ENCODE results near the gene SLC39A3.

Gene SLC39A3

DNA sequence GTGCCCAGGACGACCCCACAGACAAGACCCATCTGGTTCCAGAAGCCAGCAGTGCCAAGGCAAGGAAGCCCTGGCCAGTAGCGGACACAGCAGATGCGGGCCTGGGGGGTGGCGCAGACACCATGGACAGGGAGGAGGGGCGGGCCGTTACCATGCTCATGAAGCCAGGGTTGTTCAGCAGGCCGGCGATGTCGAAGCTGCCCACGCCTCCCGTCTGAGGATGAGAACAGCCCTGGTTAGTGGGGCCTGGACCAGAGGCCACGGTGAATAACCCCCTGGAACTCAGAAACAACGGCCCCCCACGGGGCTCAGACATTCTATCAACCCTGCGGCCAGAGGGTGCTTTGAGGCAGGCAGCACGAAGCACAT lies 21.5 kb upstream of the SLC39A3 start:
- H3K9me3 ChIP-seq (ENCODE audit: insufficient read depth, low read length): no peaks in the 10 kb centered on the region
- no peak overlapping the region for H3K9ac ChIP-seq (ENCODE audit: insufficient read length, low read depth)
- TF ChIP-seq YY1 (IDR thresholded peaks at IDR 0.05; ENCODE audit: insufficient read depth, insufficient read length): no peak
- no peak for TF ChIP-seq ZNF274 (IDR thresholded peaks at IDR 0.05; ENCODE audit: low read depth, low read length)
- TF ChIP-seq SUZ12 (IDR thresholded peaks at IDR 0.05; ENCODE audit: extremely low read depth, insufficient read depth, insufficient read length): no peak
- H3K36me3 ChIP-seq (ENCODE audit: insufficient read depth, insufficient read length, low read length): peaks cover 94% of the 10 kb centered on the region
- no peak for DNase-seq (ENCODE audit: low read depth, low spot score)
- H3K4me1 ChIP-seq (ENCODE audit: insufficient read depth, insufficient read length): peaks cover 22% of the 10 kb centered on the region
- H3K4me3 ChIP-seq (ENCODE audit: insufficient read length, low read depth): no peak overlapping the region
- H3K27me3 ChIP-seq (ENCODE audit: insufficient read depth, insufficient read length): no peaks in the 10 kb centered on the region

DNA sequence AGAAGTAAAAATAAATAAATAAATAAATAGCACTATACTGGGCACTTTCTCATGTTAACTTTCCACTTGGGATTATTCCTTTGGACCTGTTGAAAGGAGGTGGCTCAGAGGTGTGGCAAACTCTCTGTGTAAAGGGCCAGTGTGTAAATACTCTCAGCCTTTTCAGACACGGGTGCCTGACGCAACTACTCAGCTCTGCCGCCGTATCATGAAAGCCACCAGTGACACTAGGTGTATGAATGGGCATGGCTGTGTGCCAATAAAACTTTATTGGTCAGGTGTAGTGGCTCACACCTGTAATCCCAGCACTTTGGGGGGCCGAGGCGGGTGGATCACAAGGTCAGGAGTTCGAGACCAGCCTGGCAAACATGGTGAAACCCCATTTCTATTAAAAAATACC lies 20.1 kb upstream of the SLC39A3 start:
- Histone ChIP-seq H3K36me3 (ENCODE audit: insufficient read depth, insufficient read length, low read length) (peaks cover 94% of the 10 kb centered on the region), H3K4me3 (ENCODE audit: insufficient read length, low read depth) (no peak overlapping the region), H3K9ac (ENCODE audit: insufficient read length, low read depth) (no peak overlapping the region), H3K27me3 (ENCODE audit: insufficient read depth, insufficient read length) (no peaks in the 10 kb centered on the region), H3K4me1 (ENCODE audit: insufficient read depth, insufficient read length) (peaks cover 22% of the 10 kb centered on the region), H3K9me3 (ENCODE audit: insufficient read depth, low read length) (no peaks in the 10 kb centered on the region)
- no peak for TF ChIP-seq ZNF274 (IDR thresholded peaks at IDR 0.05; ENCODE audit: low read depth, low read length)
- TF ChIP-seq YY1 (IDR thresholded peaks at IDR 0.05; ENCODE audit: insufficient read depth, insufficient read length): no peak
- TF ChIP-seq SUZ12 (IDR thresholded peaks at IDR 0.05; ENCODE audit: extremely low read depth, insufficient read depth, insufficient read length): no peak
- no peak for DNase-seq (ENCODE audit: low read depth, low spot score)

DNA sequence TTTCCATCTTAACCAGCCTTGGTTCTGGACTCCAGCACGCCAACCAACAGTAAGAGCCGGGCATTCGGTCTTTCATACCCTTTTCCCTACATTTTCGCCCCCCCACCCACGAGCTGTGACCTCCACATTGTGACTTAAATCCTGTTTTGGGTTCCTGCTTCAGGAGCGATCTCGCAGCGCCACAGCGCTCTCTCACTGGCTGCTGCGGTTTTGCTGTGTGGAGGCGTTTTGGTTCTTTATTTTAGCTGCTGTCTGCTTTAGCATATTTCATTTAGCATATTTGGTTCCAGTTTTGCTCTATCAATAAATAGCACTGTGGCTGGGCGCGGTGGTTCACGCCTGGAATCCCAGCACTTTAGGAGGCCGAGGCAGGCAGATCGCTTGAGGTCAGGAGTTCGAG lies 19.5 kb upstream of the SLC39A3 start:
- TF ChIP-seq SUZ12 (IDR thresholded peaks at IDR 0.05; ENCODE audit: extremely low read depth, insufficient read depth, insufficient read length) (no peak), ZNF274 (IDR thresholded peaks at IDR 0.05; ENCODE audit: low read depth, low read length) (no peak), YY1 (IDR thresholded peaks at IDR 0.05; ENCODE audit: insufficient read depth, insufficient read length) (no peak)
- DNase-seq (ENCODE audit: low read depth, low spot score): no peak
- Histone ChIP-seq H3K36me3 (ENCODE audit: insufficient read depth, insufficient read length, low read length) (peaks cover 94% of the 10 kb centered on the region), H3K27me3 (ENCODE audit: insufficient read depth, insufficient read length) (no peaks in the 10 kb centered on the region), H3K4me1 (ENCODE audit: insufficient read depth, insufficient read length) (peaks cover 22% of the 10 kb centered on the region), H3K9me3 (ENCODE audit: insufficient read depth, low read length) (no peaks in the 10 kb centered on the region), H3K9ac (ENCODE audit: insufficient read length, low read depth) (no peak overlapping the region), H3K4me3 (ENCODE audit: insufficient read length, low read depth) (no peak overlapping the region)

DNA sequence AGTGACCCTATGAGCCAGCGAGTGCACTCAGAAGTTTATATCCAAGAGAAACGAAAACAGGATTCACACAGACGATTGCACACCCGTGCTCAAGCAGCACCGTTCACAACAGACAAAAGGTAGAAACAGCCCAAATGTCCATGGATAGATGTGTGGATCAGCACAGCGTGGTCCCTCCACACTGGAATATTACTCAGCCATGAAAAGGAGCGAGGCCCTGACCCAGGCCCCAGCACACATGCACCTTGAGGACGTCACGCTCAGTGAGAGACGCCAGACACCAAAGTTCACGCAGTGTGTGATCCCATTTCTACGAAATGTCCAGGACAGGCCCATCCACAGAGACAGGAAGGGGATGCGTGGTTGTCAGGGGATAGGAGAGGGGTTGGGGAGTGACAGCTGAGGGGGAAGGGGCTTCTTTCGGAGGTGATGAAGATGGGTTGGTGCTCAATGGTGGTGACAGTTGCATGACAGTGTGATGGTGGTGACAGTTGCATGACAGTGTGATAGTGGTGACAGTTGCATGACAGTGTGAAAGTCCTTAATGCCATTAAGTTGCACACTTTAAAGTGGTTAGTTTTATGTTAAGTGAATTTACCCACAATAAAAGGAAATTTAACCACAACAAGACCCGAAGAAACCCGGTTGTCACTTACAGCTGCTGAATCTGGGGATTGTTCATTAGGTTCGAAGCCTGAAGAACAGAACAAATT lies 18.9 kb upstream of the SLC39A3 start:
- Histone ChIP-seq H3K9ac (ENCODE audit: insufficient read length, low read depth) (no peak overlapping the region), H3K27me3 (ENCODE audit: insufficient read depth, insufficient read length) (no peaks in the 10 kb centered on the region), H3K4me3 (ENCODE audit: insufficient read length, low read depth) (no peak overlapping the region), H3K36me3 (ENCODE audit: insufficient read depth, insufficient read length, low read length) (peaks cover 93% of the 10 kb centered on the region), H3K4me1 (ENCODE audit: insufficient read depth, insufficient read length) (peaks cover 22% of the 10 kb centered on the region), H3K9me3 (ENCODE audit: insufficient read depth, low read length) (no peaks in the 10 kb centered on the region)
- DNase-seq (ENCODE audit: low read depth, low spot score): no peak
- TF ChIP-seq YY1 (IDR thresholded peaks at IDR 0.05; ENCODE audit: insufficient read depth, insufficient read length) (no peak), SUZ12 (IDR thresholded peaks at IDR 0.05; ENCODE audit: extremely low read depth, insufficient read depth, insufficient read length) (no peak), ZNF274 (IDR thresholded peaks at IDR 0.05; ENCODE audit: low read depth, low read length) (no peak)

DNA sequence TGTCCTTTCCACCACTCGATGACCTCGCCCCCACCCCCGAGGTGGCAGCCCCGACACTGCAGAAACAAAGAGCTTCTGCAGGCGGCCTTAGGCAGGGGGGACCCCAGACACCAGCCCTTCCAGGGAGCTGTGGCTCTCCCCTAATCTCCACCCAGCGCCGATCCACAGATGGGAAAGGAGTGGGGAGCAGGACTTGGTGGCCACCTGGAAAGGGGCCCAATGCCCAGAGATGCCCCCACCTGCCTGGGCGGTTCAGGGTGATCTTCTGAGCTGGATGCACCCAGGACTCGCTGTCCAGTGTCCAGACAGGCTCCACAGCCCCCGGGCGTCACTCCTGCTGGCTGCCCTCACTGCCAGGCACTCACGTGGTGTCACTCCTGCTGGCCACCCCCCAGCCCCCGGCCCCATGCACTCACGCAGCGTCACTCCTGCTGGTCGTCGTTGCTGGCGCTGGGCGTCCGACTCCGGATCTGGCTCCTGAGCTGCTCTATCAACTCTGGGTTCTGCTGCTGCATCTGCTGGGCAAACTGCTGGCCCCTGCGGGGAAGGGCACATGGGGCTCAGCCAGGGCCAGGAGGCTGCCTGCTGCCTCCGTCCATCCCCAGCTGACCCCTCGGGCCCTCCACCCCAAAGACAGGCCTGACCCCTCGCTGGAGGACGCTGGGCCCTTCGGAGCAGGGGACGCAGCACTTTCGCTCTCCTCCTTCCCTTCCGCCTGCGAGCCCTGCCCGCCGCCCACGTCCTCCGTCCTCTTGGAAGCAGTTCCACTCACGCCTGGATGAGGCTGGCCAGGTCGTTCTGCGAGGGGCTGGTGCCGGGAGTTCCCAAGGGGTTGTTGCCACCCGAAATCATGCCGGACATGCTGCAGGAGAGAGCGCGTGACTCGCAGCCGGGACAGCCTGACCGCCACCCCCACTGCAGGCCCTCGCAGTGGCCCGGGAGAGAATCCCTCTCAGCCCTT lies 17.4 kb upstream of the SLC39A3 start:
- H3K36me3 ChIP-seq (ENCODE audit: insufficient read depth, insufficient read length, low read length): peaks cover 88% of the 10 kb centered on the region
- H3K9ac ChIP-seq (ENCODE audit: insufficient read length, low read depth): no peak overlapping the region

DNA sequence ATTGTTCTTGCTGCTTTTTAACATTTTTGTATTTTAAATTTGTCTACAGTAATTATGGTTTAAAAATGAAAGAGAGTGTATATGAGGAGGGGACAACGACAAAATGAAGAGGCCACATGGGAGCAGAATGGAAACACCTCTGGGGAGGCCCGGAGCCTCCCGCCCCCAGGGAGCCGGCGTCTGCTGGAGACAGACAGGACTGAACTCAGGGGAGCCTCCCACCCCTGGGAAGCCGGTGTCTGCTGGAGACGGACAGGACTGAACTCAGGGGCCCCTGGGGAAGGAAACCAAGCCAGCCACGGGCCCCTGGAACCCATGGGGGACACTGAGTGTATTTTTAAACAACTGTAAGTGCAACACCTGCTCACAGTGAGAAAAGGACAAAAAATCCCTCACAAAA lies 16.7 kb upstream of the SLC39A3 start:
- H3K9me3 ChIP-seq (ENCODE audit: insufficient read depth, low read length): no peaks in the 10 kb centered on the region
- H3K4me1 ChIP-seq (ENCODE audit: insufficient read depth, insufficient read length): peaks cover 7% of the 10 kb centered on the region
- peaks cover 81% of the 10 kb centered on the region for H3K36me3 ChIP-seq (ENCODE audit: insufficient read depth, insufficient read length, low read length)
- no peak overlapping the region for H3K4me3 ChIP-seq (ENCODE audit: insufficient read length, low read depth)
- TF ChIP-seq ZNF274 (IDR thresholded peaks at IDR 0.05; ENCODE audit: low read depth, low read length): no peak
- no peak for TF ChIP-seq YY1 (IDR thresholded peaks at IDR 0.05; ENCODE audit: insufficient read depth, insufficient read length)
- no peak overlapping the region for H3K9ac ChIP-seq (ENCODE audit: insufficient read length, low read depth)
- H3K27me3 ChIP-seq (ENCODE audit: insufficient read depth, insufficient read length): no peaks in the 10 kb centered on the region
- no peak for DNase-seq (ENCODE audit: low read depth, low spot score)

More for the DNA sequence above, 17.4 kb upstream of the SLC39A3 start:
- H3K4me1 ChIP-seq (ENCODE audit: insufficient read depth, insufficient read length): peaks cover 12% of the 10 kb centered on the region
- DNase-seq (ENCODE audit: low read depth, low spot score): no peak
- H3K4me3 ChIP-seq (ENCODE audit: insufficient read length, low read depth): no peak overlapping the region
- TF ChIP-seq SUZ12 (IDR thresholded peaks at IDR 0.05; ENCODE audit: extremely low read depth, insufficient read depth, insufficient read length) (no peak), YY1 (IDR thresholded peaks at IDR 0.05; ENCODE audit: insufficient read depth, insufficient read length) (no peak), ZNF274 (IDR thresholded peaks at IDR 0.05; ENCODE audit: low read depth, low read length) (no peak)
- no peaks in the 10 kb centered on the region for H3K27me3 ChIP-seq (ENCODE audit: insufficient read depth, insufficient read length)
- H3K9me3 ChIP-seq (ENCODE audit: insufficient read depth, low read length): no peaks in the 10 kb centered on the region

DNA sequence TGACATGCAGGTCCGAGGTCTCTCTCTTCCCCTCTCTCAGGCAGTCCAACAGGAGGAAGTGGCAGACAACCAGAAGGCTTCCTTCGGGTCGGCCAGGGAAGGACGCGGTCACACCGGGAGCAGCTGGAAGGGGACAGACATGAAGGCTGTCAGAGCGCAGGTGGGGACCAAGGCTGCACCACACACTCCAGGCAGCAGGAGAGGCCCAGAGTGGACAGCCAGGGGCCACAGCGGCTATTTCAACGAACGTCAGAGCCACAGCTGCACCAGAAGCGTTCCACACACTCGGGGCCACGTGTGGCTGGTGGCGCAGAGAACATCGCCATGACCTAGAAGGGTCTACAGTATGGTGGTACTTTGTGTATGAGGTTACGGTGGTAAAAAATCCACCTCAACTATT lies 16.0 kb upstream of the SLC39A3 start:
- Histone ChIP-seq H3K4me3 (ENCODE audit: insufficient read length, low read depth) (no peak overlapping the region), H3K9me3 (ENCODE audit: insufficient read depth, low read length) (no peaks in the 10 kb centered on the region), H3K27me3 (ENCODE audit: insufficient read depth, insufficient read length) (no peaks in the 10 kb centered on the region), H3K36me3 (ENCODE audit: insufficient read depth, insufficient read length, low read length) (peaks cover 74% of the 10 kb centered on the region), H3K9ac (ENCODE audit: insufficient read length, low read depth) (no peak overlapping the region), H3K4me1 (ENCODE audit: insufficient read depth, insufficient read length) (peaks cover 7% of the 10 kb centered on the region)
- no peak for TF ChIP-seq ZNF274 (IDR thresholded peaks at IDR 0.05; ENCODE audit: low read depth, low read length)
- no peak for TF ChIP-seq YY1 (IDR thresholded peaks at IDR 0.05; ENCODE audit: insufficient read depth, insufficient read length)
- TF ChIP-seq SUZ12 (IDR thresholded peaks at IDR 0.05; ENCODE audit: extremely low read depth, insufficient read depth, insufficient read length): no peak
- no peak for DNase-seq (ENCODE audit: low read depth, low spot score)

Data from NT2/D1 (cell line).